Left cardiac atrium (tissue), 4 donors: ENCODE measurements around the gene CMIP. TPM values are rescaled to one million over a fixed set of nuclear protein-coding genes. Genes with fewer than 3 reads are reported as not detected.
A peak's percentile ranks its signal among the peaks of the same experiment; 100 is the strongest.
"Not testable (repeated sequence)": the region's sequence is repeated elsewhere in the genome, so short reads cannot be mapped to it uniquely, and the experiment has no call there.

Experiments used
- ATAC-seq, 2 donors: fragments of 200-7000 bp; cut with Tn5 transposase; one replicate each; pipeline ENCODE4 v1.9.1; 2020; ENCODE audit warnings: mild to moderate bottlenecking in 2 of 2, moderate library complexity in 2 of 2
- DNase-seq: peaks from one replicate; pipeline ENCODE4 v3.0.0-alpha.2; 2020
- intact Hi-C, 2 donors: fragments of 100-400 bp; cut with DNase I; formaldehyde crosslinking; loops; one replicate each; pipeline versions ENCODE4 v1.14.1 to v1.15.1; 2022 to 2023
- total RNA-seq, 2 donors: library from RNA; stranded (reverse); fragmentation: NEBNext Ultra II Directional; extraction: Animal tissue kit (Norgen Biotek cat#: 25700); gene quantifications; one replicate each; pipeline ENCODE4 v1.2.1, GENCODE V29; 2021
- donor health status: DM: no; HTN: yes; CAD: no.
- donor health status: DM: no; HTN: yes; CAD: no; lungs with severe emphysema.
- donor health status: DM: yes; HTN: yes; CAD: no.
- donor health status: Dilated cardiomyopathy.

Gene CMIP
- total RNA-seq, 2 donors from 2014 or later, result 18.1 to 34.9 TPM

DNA sequence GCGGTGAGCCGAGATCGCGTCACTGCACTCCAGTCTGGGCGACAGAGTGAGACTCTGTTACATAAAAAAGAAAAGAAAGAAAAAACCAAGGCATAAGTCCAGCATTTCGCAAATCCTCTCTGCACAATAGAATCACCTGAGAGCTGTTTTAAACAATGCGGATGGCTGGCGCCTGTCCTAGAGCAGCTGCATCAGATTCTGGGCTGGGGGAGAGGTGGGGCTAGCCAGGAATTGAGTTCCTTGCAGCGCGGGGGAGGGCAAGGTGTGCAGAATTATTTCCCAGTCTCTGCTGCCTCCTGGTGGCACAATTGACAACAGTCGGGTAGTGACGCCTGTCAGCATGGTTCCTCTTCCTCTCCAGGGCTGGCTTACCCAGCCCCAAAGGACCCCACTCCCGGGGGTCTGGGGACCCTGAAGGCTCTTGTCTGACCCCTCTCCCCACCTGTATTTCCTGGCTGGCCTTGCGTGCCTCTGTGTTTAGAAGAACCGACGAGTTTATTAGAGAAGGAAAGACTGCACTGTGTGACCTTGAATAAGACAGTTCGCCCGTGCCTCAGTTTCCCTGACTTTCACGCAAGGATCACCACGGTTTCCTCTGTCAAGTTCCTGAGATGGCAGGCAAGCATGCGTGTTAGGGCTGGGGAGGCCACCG lies 293.4 kb downstream of the CMIP start:
- DNase-seq (peak; percentile 85), ATAC-seq (peak; percentile 93 to 94)
- intact Hi-C loops, result loop anchor here (5.0 to 10.0 kb wide), 3 partner anchors 336 to 703 kb away; partner anchors contain the start of gene ATMIN (in 2 of the 2)

- DNase-seq, result peak; percentile 38
- ATAC-seq, result peak; percentile 48 to 52
- intact Hi-C loops, result loop anchor here (5.0 to 10.0 kb wide), 3 partner anchors 337 to 704 kb away; partner anchors contain the start of gene ATMIN (in 2 of the 2)
These were observed 294.3 kb downstream of the CMIP start for GRCh38 chr16:81738783-81739496.

GRCh38 chr16:81739503-81739902 lies 294.9 kb downstream of the CMIP start:
- ATAC-seq (no peak), DNase-seq (no peak)
- intact Hi-C loops, result loop anchor here (5.0 to 10.0 kb wide), 3 partner anchors 337 to 705 kb away; partner anchors contain the start of gene ATMIN (in 2 of the 2)

GRCh38 chr16:81740169-81740568 lies 295.6 kb downstream of the CMIP start:
- DNase-seq (no peak), ATAC-seq (no peak)
- intact Hi-C loops, result no loop called here

- intact Hi-C loops, ATAC-seq, DNase-seq: not testable (repeated sequence)
These were observed 296.8 kb downstream of the CMIP start for GRCh38 chr16:81741430-81741770.

DNA sequence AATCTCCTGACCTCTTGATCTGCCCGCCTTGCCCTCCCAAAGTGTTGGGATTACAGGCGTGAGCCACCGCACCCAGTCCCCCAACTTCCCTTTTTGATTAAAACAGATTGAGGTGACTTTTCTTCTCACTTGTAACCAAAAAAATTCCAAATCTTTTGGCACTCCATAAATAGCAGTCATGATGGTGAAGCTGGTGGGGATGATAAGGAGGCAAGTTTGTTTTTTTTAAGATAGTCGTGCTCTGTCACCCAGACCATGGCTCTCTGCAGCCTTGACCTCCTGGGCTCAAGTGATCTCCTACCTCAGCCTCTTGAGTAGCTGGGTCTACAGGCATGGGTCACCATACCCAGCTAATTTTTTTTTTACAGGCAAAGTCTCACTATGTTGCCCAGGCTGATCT lies 299.8 kb downstream of the CMIP start:
- intact Hi-C loops, result no loop called here
- ATAC-seq (no peak), DNase-seq (no peak)

- DNase-seq (no peak), ATAC-seq (no peak)
- intact Hi-C loops, result no loop called here
These were observed 300.3 kb downstream of the CMIP start for GRCh38 chr16:81744911-81745310.

GRCh38 chr16:81745704-81746558 lies 301.3 kb downstream of the CMIP start:
- ATAC-seq (peak; percentile 90 to 94), DNase-seq (peak; percentile 79)
- intact Hi-C loops, result no loop called here

- intact Hi-C loops, result no loop called here
- ATAC-seq (peak in 1 of 2 donors; percentile 16), DNase-seq (no peak)
These were observed 302.0 kb downstream of the CMIP start for GRCh38 chr16:81746566-81746965.

GRCh38 chr16:81748476-81749198 lies 304.0 kb downstream of the CMIP start:
- DNase-seq, result no peak
- intact Hi-C loops, result no loop called here
- ATAC-seq, result no peak

DNA sequence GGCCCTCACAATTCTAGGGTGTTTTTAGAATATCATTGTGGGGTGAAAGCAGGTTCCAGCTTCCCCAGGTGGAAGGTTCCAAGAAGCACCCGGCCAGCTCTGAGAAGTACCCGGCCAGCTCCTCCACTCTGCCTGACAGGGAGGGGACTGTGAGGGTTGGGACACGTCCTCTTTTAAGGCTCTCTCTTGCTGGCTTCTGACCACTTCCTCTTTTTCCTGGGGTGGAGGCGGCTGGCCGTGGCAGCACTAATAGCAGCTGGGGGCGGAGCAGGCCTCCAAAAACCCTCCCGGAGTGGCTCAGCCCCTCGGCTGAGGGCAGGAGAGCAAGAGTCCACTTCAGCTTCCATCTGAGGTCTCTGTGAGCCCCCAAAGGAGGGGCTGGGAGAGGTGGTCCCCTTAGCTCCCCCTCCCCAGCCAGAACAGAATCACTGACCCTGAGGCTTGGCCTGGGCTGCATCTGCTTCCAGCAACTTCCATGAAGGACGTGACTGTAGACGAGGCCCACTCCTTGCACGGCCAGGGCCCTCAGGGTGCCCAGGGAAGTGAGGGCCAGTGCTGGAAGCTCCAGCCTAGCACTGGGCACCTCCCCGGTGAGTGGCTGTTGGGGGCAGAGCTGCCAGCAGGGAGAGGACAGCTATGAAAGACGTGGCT lies 307.7 kb downstream of the CMIP start:
- peak; percentile 70 for DNase-seq
- peak; percentile 79 to 87 for ATAC-seq
- intact Hi-C loops, result no loop called here

GRCh38 chr16:81752876-81753227 lies 308.2 kb downstream of the CMIP start:
- intact Hi-C loops, result no loop called here
- ATAC-seq, result peak in 1 of 2 donors; percentile 6
- DNase-seq, result no peak

- no peak for ATAC-seq
- intact Hi-C loops, result no loop called here
- no peak for DNase-seq
These were observed 310.2 kb downstream of the CMIP start for GRCh38 chr16:81754858-81755257.

DNA sequence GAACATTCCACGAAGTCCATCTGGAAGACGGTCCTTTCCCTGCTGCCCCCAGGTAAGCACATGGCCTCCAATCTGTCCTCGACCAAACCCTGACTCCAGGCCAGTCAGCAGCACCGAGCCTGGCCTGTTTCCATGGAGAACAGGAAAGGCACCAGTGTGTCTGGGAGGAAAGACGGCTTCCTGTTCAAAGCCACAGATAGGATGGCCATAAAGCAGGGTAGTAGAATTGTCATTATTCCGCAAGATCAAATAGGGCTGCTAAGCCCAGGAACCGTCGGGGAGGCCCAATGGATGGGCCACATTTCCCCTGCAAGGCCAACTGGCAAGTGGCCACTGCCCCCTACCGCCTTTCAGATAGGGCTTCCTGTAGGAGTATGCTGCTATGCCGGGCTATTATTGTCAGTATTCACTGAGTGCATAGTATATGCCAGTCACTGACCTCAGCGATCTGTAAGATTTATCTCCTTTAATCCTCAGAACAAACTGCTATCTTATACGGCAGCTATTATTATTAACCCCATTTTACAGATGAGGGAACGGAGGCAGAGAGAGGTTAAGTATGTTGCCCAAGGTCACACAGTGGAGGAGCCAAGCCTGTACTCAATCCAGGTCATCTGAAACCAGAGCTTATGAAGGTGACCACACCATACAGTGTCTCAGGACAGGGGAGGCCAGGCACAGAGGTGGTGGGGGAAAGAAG lies 311.5 kb downstream of the CMIP start:
- intact Hi-C loops, result no loop called here
- DNase-seq (peak; percentile 44), ATAC-seq (peak; percentile 50 to 57)

- intact Hi-C loops, result no loop called here
- DNase-seq, result no peak
- no peak for ATAC-seq
These were observed 312.2 kb downstream of the CMIP start for GRCh38 chr16:81756615-81757356.

DNA sequence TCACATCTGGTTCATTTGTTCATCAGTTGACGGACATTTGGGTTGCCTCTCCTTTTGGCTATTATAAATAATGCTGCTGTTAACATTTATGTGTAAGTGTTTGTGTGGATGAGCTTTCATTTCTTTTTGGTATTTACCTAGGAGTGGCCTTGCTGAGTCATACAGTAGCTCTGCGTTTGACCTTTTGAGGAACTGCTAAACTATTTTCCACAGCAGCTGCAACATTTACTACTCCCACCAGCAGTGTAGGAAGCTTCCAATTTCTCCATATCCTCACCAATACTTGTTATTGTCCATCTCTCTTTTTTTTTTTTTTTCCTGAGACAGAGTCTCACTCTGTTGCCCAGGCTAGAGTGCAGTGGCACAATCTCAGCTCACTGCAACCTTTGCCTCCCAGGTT lies 313.8 kb downstream of the CMIP start:
- intact Hi-C loops, result no loop called here
- ATAC-seq (no peak), DNase-seq (no peak)
